ENCODE data around the gene GABRR3.
A peak's percentile ranks its signal among the peaks of the same experiment; 100 is the strongest.
"Not testable (repeated sequence)": the region's sequence is repeated elsewhere in the genome, so short reads cannot be mapped to it uniquely, and the experiment has no call there.

Gene GABRR3

GRCh38 chr3:98022978-98023820, 11.9 kb downstream of the GABRR3 start:
- TF ChIP-seq ZNF274 (IDR thresholded peaks at IDR 0.05; ENCODE audit: low read depth, low read length) (no peak), SUZ12 (IDR thresholded peaks at IDR 0.05; ENCODE audit: extremely low read depth, insufficient read depth, insufficient read length) (no peak), YY1 (IDR thresholded peaks at IDR 0.05; ENCODE audit: insufficient read depth, insufficient read length) (no peak)
- Histone ChIP-seq H3K27me3 (ENCODE audit: insufficient read depth, insufficient read length) (peaks cover 3% of the 10 kb centered on the region), H3K9me3 (ENCODE audit: insufficient read depth, low read length) (no peaks in the 10 kb centered on the region), H3K4me1 (ENCODE audit: insufficient read depth, insufficient read length) (no peaks in the 10 kb centered on the region), H3K36me3 (ENCODE audit: insufficient read depth, insufficient read length, low read length) (no peaks in the 10 kb centered on the region), H3K9ac (ENCODE audit: insufficient read length, low read depth) (no peak overlapping the region), H3K4me3 (ENCODE audit: insufficient read length, low read depth) (no peak overlapping the region)
- DNase-seq (ENCODE audit: low read depth, low spot score) = peak; percentile 70

GRCh38 chr3:98021830-98022560, 13.1 kb downstream of the GABRR3 start:
- H3K9ac ChIP-seq (ENCODE audit: insufficient read length, low read depth) = no peak overlapping the region
- H3K4me1 ChIP-seq (ENCODE audit: insufficient read depth, insufficient read length) = no peaks in the 10 kb centered on the region
- TF ChIP-seq ZNF274 (IDR thresholded peaks at IDR 0.05; ENCODE audit: low read depth, low read length) (no peak), YY1 (IDR thresholded peaks at IDR 0.05; ENCODE audit: insufficient read depth, insufficient read length) (no peak), SUZ12 (IDR thresholded peaks at IDR 0.05; ENCODE audit: extremely low read depth, insufficient read depth, insufficient read length) (no peak)
- no peaks in the 10 kb centered on the region for H3K36me3 ChIP-seq (ENCODE audit: insufficient read depth, insufficient read length, low read length)
- H3K27me3 ChIP-seq (ENCODE audit: insufficient read depth, insufficient read length) = peaks cover 3% of the 10 kb centered on the region
- H3K9me3 ChIP-seq (ENCODE audit: insufficient read depth, low read length) = no peaks in the 10 kb centered on the region
- H3K4me3 ChIP-seq (ENCODE audit: insufficient read length, low read depth) = no peak overlapping the region
- DNase-seq (ENCODE audit: low read depth, low spot score) = no peak

GRCh38 chr3:98020412-98020811, 14.7 kb downstream of the GABRR3 start:
- TF ChIP-seq YY1 (IDR thresholded peaks at IDR 0.05; ENCODE audit: insufficient read depth, insufficient read length) = no peak
- Histone ChIP-seq H3K9me3 (ENCODE audit: insufficient read depth, low read length) (no peaks in the 10 kb centered on the region), H3K4me1 (ENCODE audit: insufficient read depth, insufficient read length) (no peaks in the 10 kb centered on the region), H3K4me3 (ENCODE audit: insufficient read length, low read depth) (no peak overlapping the region), H3K27me3 (ENCODE audit: insufficient read depth, insufficient read length) (peaks cover 3% of the 10 kb centered on the region), H3K9ac (ENCODE audit: insufficient read length, low read depth) (no peak overlapping the region), H3K36me3 (ENCODE audit: insufficient read depth, insufficient read length, low read length) (no peaks in the 10 kb centered on the region)
- DNase-seq (ENCODE audit: low read depth, low spot score) = no peak

GRCh38 chr3:98018301-98018700, 16.8 kb downstream of the GABRR3 start:
- Histone ChIP-seq H3K9ac (ENCODE audit: insufficient read length, low read depth) (no peak overlapping the region), H3K27me3 (ENCODE audit: insufficient read depth, insufficient read length) (peaks cover 3% of the 10 kb centered on the region), H3K4me3 (ENCODE audit: insufficient read length, low read depth) (no peak overlapping the region), H3K9me3 (ENCODE audit: insufficient read depth, low read length) (no peaks in the 10 kb centered on the region), H3K4me1 (ENCODE audit: insufficient read depth, insufficient read length) (no peaks in the 10 kb centered on the region), H3K36me3 (ENCODE audit: insufficient read depth, insufficient read length, low read length) (no peaks in the 10 kb centered on the region)
- TF ChIP-seq SUZ12 (IDR thresholded peaks at IDR 0.05; ENCODE audit: extremely low read depth, insufficient read depth, insufficient read length) (no peak), YY1 (IDR thresholded peaks at IDR 0.05; ENCODE audit: insufficient read depth, insufficient read length) (no peak), ZNF274 (IDR thresholded peaks at IDR 0.05; ENCODE audit: low read depth, low read length) (no peak)
- DNase-seq (ENCODE audit: low read depth, low spot score) = no peak

GRCh38 chr3:98014268-98014585, 20.9 kb downstream of the GABRR3 start:
- Histone ChIP-seq H3K36me3 (ENCODE audit: insufficient read depth, insufficient read length, low read length) (no peaks in the 10 kb centered on the region), H3K4me3 (ENCODE audit: insufficient read length, low read depth) (no peak overlapping the region), H3K27me3 (ENCODE audit: insufficient read depth, insufficient read length) (no peaks in the 10 kb centered on the region), H3K9ac (ENCODE audit: insufficient read length, low read depth) (no peak overlapping the region), H3K4me1 (ENCODE audit: insufficient read depth, insufficient read length) (no peaks in the 10 kb centered on the region), H3K9me3 (ENCODE audit: insufficient read depth, low read length) (no peaks in the 10 kb centered on the region)
- no peak for TF ChIP-seq YY1 (IDR thresholded peaks at IDR 0.05; ENCODE audit: insufficient read depth, insufficient read length)
- TF ChIP-seq SUZ12 (IDR thresholded peaks at IDR 0.05; ENCODE audit: extremely low read depth, insufficient read depth, insufficient read length) = no peak
- no peak for TF ChIP-seq ZNF274 (IDR thresholded peaks at IDR 0.05; ENCODE audit: low read depth, low read length)
- no peak for DNase-seq (ENCODE audit: low read depth, low spot score)

GRCh38 chr3:98013411-98014267, 21.5 kb downstream of the GABRR3 start:
- Histone ChIP-seq H3K9ac (ENCODE audit: insufficient read length, low read depth) (no peak overlapping the region), H3K4me3 (ENCODE audit: insufficient read length, low read depth) (no peak overlapping the region), H3K27me3 (ENCODE audit: insufficient read depth, insufficient read length) (no peaks in the 10 kb centered on the region), H3K9me3 (ENCODE audit: insufficient read depth, low read length) (no peaks in the 10 kb centered on the region), H3K36me3 (ENCODE audit: insufficient read depth, insufficient read length, low read length) (no peaks in the 10 kb centered on the region), H3K4me1 (ENCODE audit: insufficient read depth, insufficient read length) (no peaks in the 10 kb centered on the region)
- no peak for TF ChIP-seq ZNF274 (IDR thresholded peaks at IDR 0.05; ENCODE audit: low read depth, low read length)
- no peak for TF ChIP-seq SUZ12 (IDR thresholded peaks at IDR 0.05; ENCODE audit: extremely low read depth, insufficient read depth, insufficient read length)
- no peak for TF ChIP-seq YY1 (IDR thresholded peaks at IDR 0.05; ENCODE audit: insufficient read depth, insufficient read length)
- DNase-seq (ENCODE audit: low read depth, low spot score) = no peak

GRCh38 chr3:98012979-98013378, 22.1 kb downstream of the GABRR3 start:
- DNase-seq (ENCODE audit: low read depth, low spot score) = no peak
- Histone ChIP-seq H3K27me3 (ENCODE audit: insufficient read depth, insufficient read length) (no peaks in the 10 kb centered on the region), H3K4me3 (ENCODE audit: insufficient read length, low read depth) (no peak overlapping the region), H3K9ac (ENCODE audit: insufficient read length, low read depth) (no peak overlapping the region), H3K36me3 (ENCODE audit: insufficient read depth, insufficient read length, low read length) (no peaks in the 10 kb centered on the region), H3K9me3 (ENCODE audit: insufficient read depth, low read length) (no peaks in the 10 kb centered on the region), H3K4me1 (ENCODE audit: insufficient read depth, insufficient read length) (no peaks in the 10 kb centered on the region)
- no peak for TF ChIP-seq SUZ12 (IDR thresholded peaks at IDR 0.05; ENCODE audit: extremely low read depth, insufficient read depth, insufficient read length)
- TF ChIP-seq ZNF274 (IDR thresholded peaks at IDR 0.05; ENCODE audit: low read depth, low read length) = no peak
- no peak for TF ChIP-seq YY1 (IDR thresholded peaks at IDR 0.05; ENCODE audit: insufficient read depth, insufficient read length)

GRCh38 chr3:98010883-98011449, 24.1 kb downstream of the GABRR3 start:
- H3K36me3 ChIP-seq (ENCODE audit: insufficient read depth, insufficient read length, low read length); DNase-seq (ENCODE audit: low read depth, low spot score); H3K4me3 ChIP-seq (ENCODE audit: insufficient read length, low read depth); H3K9me3 ChIP-seq (ENCODE audit: insufficient read depth, low read length); H3K4me1 ChIP-seq (ENCODE audit: insufficient read depth, insufficient read length); H3K27me3 ChIP-seq (ENCODE audit: insufficient read depth, insufficient read length); H3K9ac ChIP-seq (ENCODE audit: insufficient read length, low read depth): not testable (repeated sequence)
